ENCODE data around the gene BTBD9. TPM values are rescaled to one million over a fixed set of nuclear protein-coding genes. Genes with fewer than 3 reads are reported as not detected.

The BTBD9 gene
- total and polyA plus RNA-seq, 2 donors (not counting 3 experiments of a cell fraction or from before 2014, with no cell fraction given) = 4.9 to 15.0 TPM

- Histone ChIP-seq H4K20me1 (replicated peaks; ENCODE audit: control insufficient read depth, extremely low read depth, insufficient read depth, low read length) (no peaks in the 10 kb centered on the region), H3K4me3 (replicated peaks in 1 of 3; ENCODE audit: insufficient read depth in 1 of 3, low read depth in 1 of 3, low read length in 3 of 3) (no peak overlapping the region), H3K9me3 (replicated peaks; ENCODE audit: control insufficient read depth, insufficient read depth, low read length) (no peaks in the 10 kb centered on the region), H3K27me3 (ENCODE audit: control insufficient read depth in 2 of 2, insufficient read depth in 2 of 2, low read length in 2 of 2) (no peaks in the 10 kb centered on the region), H3K4me2 (ENCODE audit: insufficient read depth, low read length) (no peak overlapping the region), H3K27ac (ENCODE audit: insufficient read depth, low read depth, low read length) (no peak overlapping the region), H3K4me1 (ENCODE audit: control insufficient read depth, extremely low read depth, insufficient read depth, low read length) (no peaks in the 10 kb centered on the region), H3K9ac (replicated peaks; ENCODE audit: extremely low read depth, insufficient read depth, low read length) (no peak overlapping the region), H3K9me1 (replicated peaks; ENCODE audit: control insufficient read depth, extremely low read depth, insufficient read depth, low read length) (no peaks in the 10 kb centered on the region), H2AFZ (ENCODE audit: low read depth, low read length) (no peak overlapping the region), H3K79me2 (ENCODE audit: control insufficient read depth, insufficient read depth, low read length) (no peaks in the 10 kb centered on the region), H3K36me3 (ENCODE audit: control insufficient read depth in 2 of 2, extremely low read depth in 1 of 2, insufficient read depth in 2 of 2, low read length in 2 of 2) (no peaks in the 10 kb centered on the region)
- DNase-seq (ENCODE audit: low read depth, low spot score) (no peak), FAIRE-seq (no peak)
- dilution Hi-C loops (cut with MboI; ENCODE audit: extremely low pct_ligation_motif_present, low sequenced_read_pairs) = no loop called here
- ChIA-PET POLR2A (interaction anchor here (0.6 kb wide), 1 partner anchor 677 kb away, joined by 6 read pairs; the partner anchor contains the start of gene CCDC167), CTCF (interaction anchor here (0.5 to 4.2 kb wide), 5 partner anchors 11 to 321 kb away, joined by 3 to 15 read pairs (median 3); no protein-coding TSS in a partner anchor)
- no TSS peak for BruUV-seq (replicated peaks)
- intact Hi-C loops (cut with micrococcal nuclease) = loop anchor here (5.0 kb wide), 1 partner anchor 315 kb away; no protein-coding TSS in a partner anchor
- TF ChIP-seq MYC (IDR thresholded peaks at IDR 0.05; ENCODE audit: low read depth, low read length) (no peak), JUN (IDR thresholded peaks at IDR 0.05; ENCODE audit: borderline replicate concordance, insufficient read depth, insufficient read length, low read depth) (no peak), FOS (IDR thresholded peaks at IDR 0.05; ENCODE audit: borderline replicate concordance, insufficient read depth, low read length) (no peak), EZH2 (IDR thresholded peaks at IDR 0.05; ENCODE audit: borderline replicate concordance, low read depth, low read length, severe bottlenecking) (no peak), CTCF (IDR thresholded peaks at IDR 0.05; ENCODE audit: extremely low read depth in 1 of 2, insufficient read depth in 1 of 2, low read depth in 1 of 2, low read length in 2 of 2) (no peak), POLR2A (IDR thresholded peaks at IDR 0.05; ENCODE audit: low read depth, low read length) (no peak), GATA2 (IDR thresholded peaks at IDR 0.05; ENCODE audit: insufficient read depth, insufficient read length, low read depth, low read length) (no peak), POLR2AphosphoS5 (IDR thresholded peaks at IDR 0.05; ENCODE audit: insufficient read depth, low read depth, low read length) (no peak), MAX (IDR thresholded peaks at IDR 0.05; ENCODE audit: insufficient read depth, insufficient read length) (no peak)
Observed at GRCh38 chr6:38176797-38177751, 462.7 kb downstream of the BTBD9 start.

All from endothelial cell of umbilical vein (primary cell).